ENCODE data around the gene STX4.
"Not testable (repeated sequence)": the region's sequence is repeated elsewhere in the genome, so short reads cannot be mapped to it uniquely, and the experiment has no call there.

The STX4 gene

GRCh38 chr16:30998852-30999761 lies 34.3 kb upstream of the STX4 start:
- DNase-seq: no peak

- DNase-seq: peak; percentile 37
These were observed 32.5 kb upstream of the STX4 start for GRCh38 chr16:31000671-31001382.

DNA sequence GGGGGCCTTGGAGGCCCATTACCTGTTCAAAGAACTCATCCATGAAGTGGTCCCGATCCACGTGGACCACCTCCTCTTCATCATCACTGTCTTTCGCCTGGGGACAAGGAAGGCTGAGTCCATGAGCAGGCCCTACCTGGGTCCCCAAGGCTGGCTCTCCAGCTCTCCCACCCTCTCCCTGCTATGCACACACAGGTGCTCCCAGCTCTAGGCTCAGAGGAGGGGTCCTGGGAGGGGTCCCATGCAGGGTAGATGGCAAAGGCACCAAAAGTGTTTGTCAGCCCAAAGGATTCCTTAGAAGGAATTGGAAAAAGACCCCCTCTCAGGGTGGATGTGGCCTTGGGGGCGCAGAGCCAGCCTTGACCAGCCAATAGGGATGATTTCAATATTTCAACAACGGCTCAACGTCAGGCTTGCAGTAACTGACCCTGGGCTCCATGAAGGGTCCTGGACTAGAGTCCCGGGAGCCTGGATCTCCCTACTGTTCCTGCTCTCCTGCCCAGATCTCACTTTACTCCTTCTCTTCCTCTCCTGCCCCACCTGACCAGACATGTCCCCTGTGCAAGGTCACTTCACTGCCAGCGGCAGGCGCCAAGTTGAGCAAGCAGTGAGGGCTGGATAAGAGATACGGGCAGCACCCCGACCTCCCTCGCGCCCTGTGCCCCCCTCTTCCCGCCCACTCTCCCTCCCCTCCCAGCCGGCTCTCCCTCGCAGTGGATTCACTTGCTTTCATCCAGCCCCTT lies 31.7 kb upstream of the STX4 start:
- DNase-seq: no peak

DNA sequence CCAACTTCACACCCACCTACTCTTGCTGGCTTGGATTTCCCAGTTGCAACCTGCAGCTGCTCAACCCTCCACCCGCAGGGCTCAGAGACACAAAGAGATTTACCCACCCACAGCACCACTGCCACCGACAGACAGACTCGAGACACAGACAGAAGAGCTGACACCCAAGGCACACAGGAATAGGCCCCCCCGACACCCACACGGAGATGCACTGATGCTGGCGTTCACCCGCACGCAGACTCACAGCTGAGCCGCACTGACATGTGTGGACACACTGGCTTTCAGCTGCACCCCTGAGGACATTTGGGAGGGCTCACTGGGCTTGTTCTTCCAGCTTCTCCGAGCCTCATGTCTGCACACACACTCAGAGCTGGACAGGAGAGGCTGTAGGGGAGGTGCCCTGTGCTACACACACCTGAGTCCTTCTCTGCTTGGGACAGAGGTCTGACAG lies 31.1 kb upstream of the STX4 start:
- no peak for DNase-seq

- no peak for DNase-seq
These were observed 30.5 kb upstream of the STX4 start for GRCh38 chr16:31002862-31003341.

- no peak for DNase-seq
These were observed 29.6 kb upstream of the STX4 start for GRCh38 chr16:31003744-31004143.

DNA sequence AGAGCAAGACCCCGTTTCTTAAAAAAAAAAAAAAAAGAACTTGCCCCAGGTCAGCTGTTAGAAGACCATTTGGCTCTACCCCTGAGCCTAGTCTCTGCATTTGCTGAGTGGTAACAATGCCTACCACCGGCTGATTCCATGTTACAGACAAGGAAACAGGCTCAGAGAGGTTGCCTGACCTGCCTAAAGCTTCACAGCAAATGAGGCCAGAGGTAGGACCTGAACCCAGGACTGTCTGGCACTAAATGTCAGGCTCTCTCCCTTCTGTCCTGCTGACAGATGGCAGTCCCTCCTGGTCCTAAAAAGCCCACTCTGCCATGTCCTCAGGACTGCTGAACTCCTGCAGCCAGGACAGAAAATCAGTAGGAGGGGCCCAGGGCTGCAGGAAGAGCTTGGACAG lies 28.7 kb upstream of the STX4 start:
- DNase-seq: no peak

GRCh38 chr16:31005350-31006085 lies 27.8 kb upstream of the STX4 start:
- DNase-seq: peak; percentile 77

DNA sequence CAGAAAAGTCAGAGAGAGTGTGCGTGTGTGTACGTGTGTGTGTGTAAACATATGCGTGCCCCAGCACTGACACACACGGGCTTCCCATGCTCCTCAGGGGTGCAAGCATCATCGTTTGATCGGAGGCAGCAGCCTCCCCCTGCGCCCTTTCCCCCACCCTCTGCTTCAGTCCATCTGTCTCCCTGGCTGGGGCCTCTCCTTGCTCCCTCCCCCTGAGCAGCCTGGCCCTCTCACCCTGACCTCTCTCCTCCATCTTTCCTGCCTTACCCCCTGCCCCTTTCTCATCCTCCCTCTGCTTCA lies 27.3 kb upstream of the STX4 start:
- DNase-seq: no peak

DNA sequence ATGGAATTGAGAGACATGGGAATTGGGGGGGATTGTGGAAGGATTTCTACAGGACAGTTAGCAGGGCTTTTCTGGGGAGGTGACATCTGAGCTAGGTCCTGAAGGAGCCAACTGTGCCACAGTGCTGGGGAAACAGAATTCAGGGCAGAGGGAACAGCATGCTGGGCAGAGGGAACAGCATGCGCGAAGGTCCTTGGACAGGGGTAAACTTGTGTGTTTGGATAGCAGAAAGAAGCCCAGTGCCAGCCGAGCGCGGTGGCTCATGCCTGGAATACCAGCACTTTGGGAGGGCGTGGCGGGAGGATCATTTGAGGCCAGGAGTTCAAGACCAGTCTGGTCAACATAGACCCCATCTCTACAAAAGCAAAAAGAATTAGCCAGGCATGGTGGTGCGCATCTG lies 26.8 kb upstream of the STX4 start:
- DNase-seq: no peak

- DNase-seq: no peak
These were observed 25.7 kb upstream of the STX4 start for GRCh38 chr16:31007684-31008083.

DNA sequence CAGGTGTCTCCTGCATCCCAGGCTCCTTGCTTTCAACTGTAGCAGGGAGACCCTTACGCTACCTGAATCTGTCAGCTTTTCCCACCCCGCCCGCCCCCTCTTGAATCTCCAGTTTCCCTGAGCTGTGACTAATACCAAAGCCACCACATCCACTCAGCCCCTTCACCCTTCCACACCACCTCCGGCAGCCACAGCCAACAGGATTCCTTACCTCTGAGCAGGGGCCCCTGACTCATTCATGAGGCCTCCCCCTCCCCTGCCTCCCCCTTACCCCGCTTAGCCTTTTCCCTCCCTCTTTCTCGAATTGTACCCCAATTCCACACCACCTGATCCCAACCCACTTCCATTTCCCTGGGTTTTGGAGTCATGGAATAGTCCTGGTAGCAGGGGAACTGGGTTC lies 25.2 kb upstream of the STX4 start:
- DNase-seq: no peak

DNA sequence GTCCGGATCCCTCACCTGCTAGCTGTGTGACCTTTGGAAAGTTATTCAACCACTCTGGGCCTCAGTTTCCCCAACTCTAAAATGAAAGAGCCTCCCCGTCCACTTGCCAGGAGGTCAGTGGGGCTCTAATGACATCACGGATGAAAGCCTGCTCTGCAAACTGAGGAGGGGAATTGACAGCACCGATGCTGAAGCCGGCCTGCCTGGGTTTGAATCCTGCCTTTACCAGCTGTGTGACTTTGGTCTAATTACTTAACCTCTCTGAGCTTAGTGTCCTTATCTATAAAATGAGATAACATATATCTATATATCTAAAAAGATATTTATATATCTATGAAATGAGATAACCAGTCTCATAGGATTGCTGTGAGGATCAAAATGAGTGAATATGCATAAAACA lies 24.8 kb upstream of the STX4 start:
- no peak for DNase-seq

- no peak for DNase-seq
These were observed 24.2 kb upstream of the STX4 start for GRCh38 chr16:31009120-31009519.

DNA sequence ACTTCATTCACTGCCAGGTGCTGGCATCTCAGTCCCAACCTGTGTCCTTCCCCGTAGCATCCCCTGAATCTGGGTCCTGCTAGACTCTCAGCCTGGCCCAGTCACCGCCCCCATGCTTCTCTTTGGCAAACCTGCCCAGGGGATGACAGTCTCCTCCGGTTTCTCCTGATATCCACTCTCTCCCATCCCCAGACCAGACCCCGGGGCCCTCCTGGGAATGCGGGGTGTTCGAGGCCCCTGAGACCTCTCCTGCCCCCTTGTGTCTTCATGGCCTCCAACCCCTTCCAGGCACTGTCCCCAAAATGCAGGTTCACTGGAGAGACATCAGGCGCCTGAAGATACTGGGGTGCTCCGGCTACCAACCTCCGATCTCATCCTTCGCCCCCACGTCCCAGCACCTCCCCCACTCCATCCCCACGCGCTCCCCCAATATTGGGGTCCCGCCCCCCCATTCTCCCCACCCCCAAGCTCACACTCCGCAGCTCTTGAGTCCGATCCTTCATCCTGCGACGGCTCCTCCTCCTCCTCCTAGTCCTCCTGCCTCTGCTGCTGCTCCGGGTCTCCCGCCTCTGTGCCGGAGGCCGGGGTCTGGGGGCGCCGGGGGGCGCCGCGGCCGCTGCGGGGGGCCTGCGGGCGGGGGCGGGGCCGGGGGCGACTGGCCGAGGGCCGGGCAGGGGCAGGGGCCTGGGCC lies 23.3 kb upstream of the STX4 start:
- DNase-seq: no peak

- no peak for DNase-seq
These were observed 22.6 kb upstream of the STX4 start, which contains the start of gene STX1B for GRCh38 chr16:31010585-31011325. Gene STX1B, minus strand, starts transcription at chr16:31010638. Its CDS starts 242 bp downstream, at chr16:31010396.

GRCh38 chr16:31011815-31012214 lies 21.5 kb upstream of the STX4 start:
- DNase-seq: not testable (repeated sequence)

DNA sequence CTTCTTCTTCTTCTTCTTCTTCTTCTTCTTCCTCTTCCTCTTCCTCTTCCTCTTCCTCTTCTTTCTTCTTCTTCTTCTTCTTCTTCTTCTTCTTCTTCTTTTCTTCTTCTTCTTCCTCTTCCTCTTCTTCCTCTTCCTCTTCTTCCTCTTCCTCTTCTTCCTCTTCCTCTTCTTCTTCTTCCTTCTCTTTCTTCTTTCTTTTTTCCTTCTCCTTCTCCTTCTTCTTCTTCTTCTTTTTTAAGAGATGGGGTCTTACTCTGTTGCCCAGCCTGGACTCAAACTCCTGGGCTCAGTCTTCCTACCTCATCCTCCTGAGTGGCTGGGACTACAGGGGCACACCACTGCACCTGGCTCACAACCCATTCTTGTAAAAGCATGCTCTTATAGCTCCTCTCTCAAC lies 20.1 kb upstream of the STX4 start:
- not testable (repeated sequence) for DNase-seq

DNA sequence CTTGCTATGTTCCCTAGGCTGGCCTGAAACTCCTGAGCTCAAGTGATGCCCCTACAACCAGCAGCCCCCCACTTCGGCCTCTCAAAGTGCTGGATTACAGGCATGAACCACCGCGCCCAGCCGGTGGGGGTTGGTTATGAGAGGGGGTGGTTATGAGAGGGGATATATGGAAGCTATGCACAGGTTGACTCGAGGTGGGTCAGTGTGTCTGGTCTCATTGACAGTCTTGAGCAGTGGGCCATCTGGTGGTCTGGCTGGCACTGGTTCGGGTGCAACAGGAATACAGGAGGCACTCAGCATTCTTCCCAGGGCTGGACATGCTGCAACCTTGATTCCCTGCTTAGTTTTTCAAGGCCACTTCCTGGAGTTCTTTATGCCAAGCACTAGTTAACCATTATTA lies 17.3 kb upstream of the STX4 start:
- DNase-seq: no peak

GRCh38 chr16:31017756-31018155 lies 15.6 kb upstream of the STX4 start:
- not testable (repeated sequence) for DNase-seq

DNA sequence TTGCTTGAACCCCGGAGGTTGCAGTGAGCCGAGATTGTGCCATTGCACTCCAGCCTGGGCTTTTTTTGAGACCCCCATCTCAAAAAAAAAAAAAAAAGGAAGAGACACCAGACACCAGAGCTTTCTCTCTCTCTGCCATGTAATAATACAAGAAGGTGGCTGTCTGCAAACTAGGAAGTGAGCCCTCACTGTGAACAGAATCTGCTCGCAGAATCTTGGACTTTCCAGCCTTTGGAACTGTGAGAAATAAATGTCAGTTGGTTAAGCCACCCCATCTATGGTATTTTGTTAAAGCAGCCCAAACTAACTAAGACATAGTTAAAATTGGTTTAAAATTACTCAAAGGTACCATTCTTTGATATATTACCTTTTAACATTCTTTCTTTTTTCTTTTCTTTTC lies 12.8 kb upstream of the STX4 start:
- DNase-seq: peak; percentile 64

Data from inflammatory macrophage treated with lipopolysaccharide for 4 hours (primary cell).